GM12892 (cell line): ENCODE measurements around the gene PPP2R2D.
A peak's percentile ranks its signal among the peaks of the same experiment; 100 is the strongest.

ENCODE experiments used
- POLR2A ChIP-seq: IDR thresholded peaks from 2 replicates; pipeline ENCODE4 v1.6.1; 2011; ENCODE audit warnings: low read depth, low read length, control low read depth
- POLR2AphosphoS5 ChIP-seq: IDR thresholded peaks from 2 replicates; pipeline ENCODE4 v1.6.1; 2011; ENCODE audit warnings: low read depth, low read length, control low read depth

DNA sequence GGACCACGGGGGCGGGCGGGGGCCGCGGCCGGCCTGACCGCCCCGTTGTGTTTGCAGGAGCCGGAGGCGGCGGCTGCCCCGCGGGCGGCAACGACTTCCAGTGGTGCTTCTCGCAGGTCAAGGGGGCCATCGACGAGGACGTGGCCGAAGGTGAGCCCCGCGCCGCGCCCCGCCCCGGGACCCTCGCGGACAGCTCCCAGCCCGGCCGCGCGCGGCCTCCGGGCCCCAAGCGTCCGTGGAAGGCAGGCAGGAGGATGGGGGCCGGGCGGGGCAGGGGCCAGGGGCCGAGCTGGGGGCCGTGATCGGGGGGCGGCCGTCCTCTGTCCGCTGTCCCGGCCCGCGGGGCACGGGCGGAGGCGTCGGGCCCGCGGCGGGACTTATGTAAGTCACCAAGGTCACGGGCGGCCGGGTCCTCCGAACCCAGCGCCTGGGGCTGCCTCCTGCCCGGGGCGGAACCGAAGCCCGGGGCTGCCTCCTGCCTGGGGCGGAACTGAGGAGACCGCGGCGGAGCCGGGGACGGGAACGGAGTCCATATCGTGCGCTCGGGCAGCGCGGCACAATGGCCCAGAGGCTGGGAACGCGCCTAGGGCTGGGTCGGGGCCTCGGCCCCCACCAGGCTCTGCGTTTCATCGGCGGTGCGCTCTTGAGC, 497 bp downstream of the PPP2R2D start:
- peak; percentile 30; the same call in 1 of the 2 replicates for TF ChIP-seq POLR2A
- no peak for TF ChIP-seq POLR2AphosphoS5
